ENCODE data around the gene RGS3. TPM values are rescaled to one million over a fixed set of nuclear protein-coding genes. Genes with fewer than 3 reads are reported as not detected.
A peak's percentile ranks its signal among the peaks of the same experiment; 100 is the strongest.

Gene RGS3
- total RNA-seq (12.6 TPM), polyA plus RNA-seq (10 to 100 TPM in 3 of 4 donors, 1 to 10 TPM in 1; 8.5 to 15.5 (median 11.3) TPM)

DNA sequence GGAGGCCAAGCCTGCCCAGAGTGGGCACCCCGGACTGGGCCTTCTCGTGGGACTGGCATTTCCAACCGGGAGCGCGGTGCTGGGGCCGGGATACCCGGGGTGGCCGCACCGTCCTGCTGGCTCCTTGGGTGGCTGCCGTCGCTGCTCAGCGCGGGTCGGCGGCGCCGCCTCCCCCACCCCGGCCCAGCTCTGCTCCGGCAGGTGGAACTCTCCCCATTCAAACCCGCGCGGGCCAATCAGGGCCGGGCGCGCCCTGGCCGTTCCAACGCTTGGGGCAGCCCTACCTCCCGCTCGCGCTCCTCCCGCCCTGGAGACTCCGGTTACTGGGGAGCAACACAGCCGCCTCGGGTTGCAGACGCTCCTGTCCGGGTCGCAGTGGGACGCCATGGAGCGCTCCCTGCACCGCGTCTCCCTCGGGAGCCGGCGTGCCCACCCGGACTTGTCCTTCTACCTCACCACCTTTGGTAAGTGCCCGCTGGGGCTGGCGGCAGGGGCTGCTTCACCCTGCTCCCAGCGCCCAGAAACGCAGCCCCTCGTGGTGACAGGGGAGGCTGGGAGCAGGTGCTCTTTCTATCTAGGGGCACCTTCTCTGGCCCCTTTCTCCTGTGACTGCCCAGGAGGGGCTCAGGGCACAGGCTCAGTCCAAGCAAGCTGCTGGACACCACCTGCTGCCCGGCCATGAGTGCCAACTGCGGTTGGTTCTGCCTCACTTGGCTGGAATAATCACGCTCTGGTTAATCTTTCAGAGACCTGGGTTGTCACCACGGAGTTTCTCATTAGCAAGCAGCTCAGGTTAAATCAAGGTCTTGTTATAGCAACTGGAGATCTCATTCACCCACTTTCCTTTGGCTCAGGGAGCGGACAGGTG, at the start of gene RGS3:
Gene RGS3, plus strand, starts transcription at position 310 of the 868 bp plus-strand sequence. Its CDS starts 76 bp downstream, at position 386.
- Mint-ChIP-seq H3K4me3 (no peak within 1 kb of the TSS), H3K27ac (no peak within 1 kb of the TSS)
- ATAC-seq (ENCODE audit: low read depth in 2 of 2): no peak

DNA sequence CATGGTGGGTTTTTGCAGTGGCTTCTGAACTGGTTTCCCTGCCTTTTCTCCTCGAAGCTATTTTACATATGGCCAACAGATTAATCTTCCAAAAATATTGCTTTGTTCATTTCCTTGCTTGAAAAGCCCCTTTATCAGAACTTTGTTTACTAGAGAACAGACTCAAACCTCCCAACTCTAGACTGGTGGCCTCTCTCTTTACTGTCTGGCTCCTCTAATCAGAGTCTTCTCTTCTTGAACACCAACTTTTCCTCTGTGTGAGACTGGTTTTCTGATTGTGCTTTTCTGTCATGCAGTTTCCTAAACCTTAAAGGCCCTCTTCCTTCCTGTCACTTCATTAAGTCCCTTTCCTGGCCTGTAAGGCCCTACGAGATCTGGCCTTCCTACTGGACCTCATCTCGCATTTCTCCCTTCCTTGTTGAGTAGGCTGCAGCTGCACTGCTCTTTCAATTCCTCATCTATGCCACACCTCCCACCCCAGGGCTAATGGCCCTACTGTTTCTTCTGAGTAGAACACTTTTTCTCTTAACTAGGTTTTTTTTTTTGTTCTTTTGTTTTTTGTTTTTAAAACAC, 47.3 kb upstream of the RGS3 start:
- Histone ChIP-seq H3K27me3 (ENCODE audit: control insufficient read depth, insufficient read depth, low read length) (no peaks in the 10 kb centered on the region), H3K9me3 (ENCODE audit: control insufficient read depth in 2 of 2, low read length in 2 of 2) (no peaks in the 10 kb centered on the region), H3K27ac (ENCODE audit: insufficient read depth, low read length, poor library complexity, severe bottlenecking) (no peak overlapping the region), H3K36me3 (ENCODE audit: control insufficient read depth, insufficient read depth, low read length) (no peaks in the 10 kb centered on the region), H3K4me3 (ENCODE audit: low read depth, low read length) (no peak overlapping the region), H3K4me1 (ENCODE audit: control insufficient read depth, insufficient read depth, low read length, poor library complexity, severe bottlenecking) (peaks cover 3% of the 10 kb centered on the region)
- Mint-ChIP-seq H3K4me3 (no peak overlapping the region), H3K9me3 (no peaks in the 10 kb centered on the region), H3K4me1 (no peaks in the 10 kb centered on the region), H3K27me3 (no peaks in the 10 kb centered on the region), H3K27ac (no peak overlapping the region), H3K36me3 (no peaks in the 10 kb centered on the region)
- no peak for ATAC-seq (ENCODE audit: low read depth in 2 of 2)
- DNase-seq: no peak

More for the DNA sequence above, at the start of gene RGS3:
- H3K4me1 Mint-ChIP-seq: no peaks in the 10 kb centered on the region
- Histone ChIP-seq H3K36me3 (ENCODE audit: control insufficient read depth, insufficient read depth, low read length) (no peaks in the 10 kb centered on the region), H3K27ac (ENCODE audit: insufficient read depth, low read length, poor library complexity, severe bottlenecking) (no peak within 1 kb of the TSS), H3K4me1 (ENCODE audit: control insufficient read depth, insufficient read depth, low read length, poor library complexity, severe bottlenecking) (no peaks in the 10 kb centered on the region), H3K4me3 (ENCODE audit: low read depth, low read length) (no peak within 1 kb of the TSS), H3K27me3 (ENCODE audit: control insufficient read depth, insufficient read depth, low read length) (no peaks in the 10 kb centered on the region), H3K9me3 (ENCODE audit: control insufficient read depth in 2 of 2, low read length in 2 of 2) (no peaks in the 10 kb centered on the region)
- peaks cover 2% of the 10 kb centered on the region for H3K27me3 Mint-ChIP-seq
- peaks cover 0 to 5% (median 0%) of the 10 kb centered on the region in 7 donors for H3K9me3 Mint-ChIP-seq
- H3K36me3 Mint-ChIP-seq: no peaks in the 10 kb centered on the region
- DNase-seq: no peak

DNA sequence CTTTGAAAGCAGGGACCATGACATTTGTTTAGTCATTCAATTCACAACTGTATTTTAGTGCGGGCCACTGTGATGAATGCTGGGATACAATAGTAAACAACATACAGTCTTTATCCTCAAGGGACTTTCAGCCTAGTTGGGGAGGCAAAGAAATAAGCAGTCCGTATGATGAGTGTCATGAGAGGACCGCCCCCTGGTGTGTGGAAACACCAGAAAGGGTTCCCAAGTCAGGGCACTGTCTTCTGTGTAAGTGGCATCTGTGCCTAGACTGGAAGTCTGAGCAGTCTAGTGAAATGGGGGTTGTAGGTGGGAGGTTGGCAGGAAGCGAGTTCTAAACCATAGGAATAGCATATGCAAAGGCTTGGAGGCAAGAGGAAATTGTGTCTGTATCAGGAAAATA, 46.2 kb upstream of the RGS3 start:
- no peak overlapping the region for H3K4me3 Mint-ChIP-seq
- Histone ChIP-seq H3K4me1 (ENCODE audit: control insufficient read depth, insufficient read depth, low read length, poor library complexity, severe bottlenecking) (no peaks in the 10 kb centered on the region), H3K27me3 (ENCODE audit: control insufficient read depth, insufficient read depth, low read length) (no peaks in the 10 kb centered on the region), H3K4me3 (ENCODE audit: low read depth, low read length) (no peak overlapping the region), H3K9me3 (ENCODE audit: control insufficient read depth in 2 of 2, low read length in 2 of 2) (no peaks in the 10 kb centered on the region), H3K36me3 (ENCODE audit: control insufficient read depth, insufficient read depth, low read length) (no peaks in the 10 kb centered on the region), H3K27ac (ENCODE audit: insufficient read depth, low read length, poor library complexity, severe bottlenecking) (no peak overlapping the region)
- H3K9me3 Mint-ChIP-seq: no peaks in the 10 kb centered on the region
- no peaks in the 10 kb centered on the region for H3K36me3 Mint-ChIP-seq
- DNase-seq: peak in 1 of 3 donors; percentile 9
- H3K4me1 Mint-ChIP-seq: no peaks in the 10 kb centered on the region
- ATAC-seq (ENCODE audit: low read depth in 2 of 2): no peak
- no peak overlapping the region for H3K27ac Mint-ChIP-seq
- no peaks in the 10 kb centered on the region for H3K27me3 Mint-ChIP-seq

DNA sequence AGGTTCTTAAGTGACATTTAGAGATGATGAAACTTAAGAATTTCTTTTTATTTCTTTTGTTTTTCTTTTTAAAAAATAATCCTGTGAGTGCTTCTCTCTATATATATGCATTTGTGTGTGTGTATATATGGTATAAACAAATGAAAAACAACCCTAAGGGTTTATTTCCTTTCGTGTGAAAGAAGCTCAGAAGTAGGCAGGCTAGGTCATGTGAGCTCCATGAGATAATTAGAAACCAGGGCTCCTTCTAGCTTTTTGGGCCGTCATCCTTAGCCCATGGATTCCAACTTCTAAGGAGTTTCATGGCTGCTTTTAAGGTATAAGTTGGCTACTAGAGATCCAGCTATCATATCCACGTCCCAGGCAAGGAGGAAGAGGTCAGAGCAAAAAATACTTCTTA, 41.8 kb upstream of the RGS3 start:
- H3K4me1 ChIP-seq (ENCODE audit: control insufficient read depth, insufficient read depth, low read length, poor library complexity, severe bottlenecking): no peaks in the 10 kb centered on the region
- Mint-ChIP-seq H3K36me3 (no peaks in the 10 kb centered on the region), H3K27me3 (peaks cover 13% of the 10 kb centered on the region), H3K4me3 (no peak overlapping the region), H3K4me1 (no peaks in the 10 kb centered on the region), H3K9me3 (no peaks in the 10 kb centered on the region), H3K27ac (no peak overlapping the region)
- no peak for ATAC-seq (ENCODE audit: low read depth in 2 of 2)
- no peaks in the 10 kb centered on the region for H3K9me3 ChIP-seq (ENCODE audit: control insufficient read depth in 2 of 2, low read length in 2 of 2)
- no peak overlapping the region for H3K27ac ChIP-seq (ENCODE audit: insufficient read depth, low read length, poor library complexity, severe bottlenecking)
- no peaks in the 10 kb centered on the region for H3K36me3 ChIP-seq (ENCODE audit: control insufficient read depth, insufficient read depth, low read length)
- no peak overlapping the region for H3K4me3 ChIP-seq (ENCODE audit: low read depth, low read length)
- H3K27me3 ChIP-seq (ENCODE audit: control insufficient read depth, insufficient read depth, low read length): no peaks in the 10 kb centered on the region
- no peak for DNase-seq

GRCh38 chr9:113425072-113425471, 38.5 kb upstream of the RGS3 start:
- no peak overlapping the region for H3K27ac ChIP-seq (ENCODE audit: insufficient read depth, low read length, poor library complexity, severe bottlenecking)
- H3K4me3 ChIP-seq (ENCODE audit: low read depth, low read length): no peak overlapping the region
- Mint-ChIP-seq H3K27ac (no peak overlapping the region), H3K36me3 (no peaks in the 10 kb centered on the region), H3K27me3 (peaks cover 13% of the 10 kb centered on the region), H3K9me3 (no peaks in the 10 kb centered on the region), H3K4me1 (no peaks in the 10 kb centered on the region), H3K4me3 (no peak overlapping the region)
- no peaks in the 10 kb centered on the region for H3K4me1 ChIP-seq (ENCODE audit: control insufficient read depth, insufficient read depth, low read length, poor library complexity, severe bottlenecking)
- DNase-seq: no peak
- no peaks in the 10 kb centered on the region for H3K27me3 ChIP-seq (ENCODE audit: control insufficient read depth, insufficient read depth, low read length)
- no peaks in the 10 kb centered on the region for H3K9me3 ChIP-seq (ENCODE audit: control insufficient read depth in 2 of 2, low read length in 2 of 2)
- no peaks in the 10 kb centered on the region for H3K36me3 ChIP-seq (ENCODE audit: control insufficient read depth, insufficient read depth, low read length)
- no peak for ATAC-seq (ENCODE audit: low read depth in 2 of 2)

- ATAC-seq (ENCODE audit: low read depth in 2 of 2): no peak
- no peaks in the 10 kb centered on the region for H3K36me3 Mint-ChIP-seq
- no peaks in the 10 kb centered on the region for H3K4me1 Mint-ChIP-seq
Observed at GRCh38 chr9:113426701-113427100, 36.8 kb upstream of the RGS3 start.

GRCh38 chr9:113427629-113428028, 35.9 kb upstream of the RGS3 start:
- H3K27ac Mint-ChIP-seq: no peak overlapping the region

More at GRCh38 chr9:113426701-113427100, 36.8 kb upstream of the RGS3 start:
- Histone ChIP-seq H3K4me3 (ENCODE audit: low read depth, low read length) (no peak overlapping the region), H3K9me3 (ENCODE audit: control insufficient read depth in 2 of 2, low read length in 2 of 2) (no peaks in the 10 kb centered on the region), H3K4me1 (ENCODE audit: control insufficient read depth, insufficient read depth, low read length, poor library complexity, severe bottlenecking) (no peaks in the 10 kb centered on the region), H3K27ac (ENCODE audit: insufficient read depth, low read length, poor library complexity, severe bottlenecking) (no peak overlapping the region), H3K36me3 (ENCODE audit: control insufficient read depth, insufficient read depth, low read length) (no peaks in the 10 kb centered on the region), H3K27me3 (ENCODE audit: control insufficient read depth, insufficient read depth, low read length) (no peaks in the 10 kb centered on the region)
- Mint-ChIP-seq H3K27ac (no peak overlapping the region), H3K9me3 (no peaks in the 10 kb centered on the region), H3K4me3 (no peak overlapping the region), H3K27me3 (peaks cover 17% of the 10 kb centered on the region)
- DNase-seq: no peak

More at GRCh38 chr9:113427629-113428028, 35.9 kb upstream of the RGS3 start:
- Mint-ChIP-seq H3K36me3 (no peaks in the 10 kb centered on the region), H3K27me3 (peaks cover 22% of the 10 kb centered on the region), H3K4me3 (no peak overlapping the region), H3K4me1 (no peaks in the 10 kb centered on the region), H3K9me3 (peaks cover 0 to 1% (median 0%) of the 10 kb centered on the region in 7 donors)
- H3K4me1 ChIP-seq (ENCODE audit: control insufficient read depth, insufficient read depth, low read length, poor library complexity, severe bottlenecking): no peaks in the 10 kb centered on the region
- no peak overlapping the region for H3K4me3 ChIP-seq (ENCODE audit: low read depth, low read length)
- H3K27ac ChIP-seq (ENCODE audit: insufficient read depth, low read length, poor library complexity, severe bottlenecking): no peak overlapping the region
- ATAC-seq (ENCODE audit: low read depth in 2 of 2) (no peak), DNase-seq (no peak)
- H3K9me3 ChIP-seq (ENCODE audit: control insufficient read depth in 2 of 2, low read length in 2 of 2): no peaks in the 10 kb centered on the region
- no peaks in the 10 kb centered on the region for H3K36me3 ChIP-seq (ENCODE audit: control insufficient read depth, insufficient read depth, low read length)
- H3K27me3 ChIP-seq (ENCODE audit: control insufficient read depth, insufficient read depth, low read length): no peaks in the 10 kb centered on the region

All from CD4-positive, CD25-positive, alpha-beta regulatory T cell (primary cell).